GM18519 (cell line): ENCODE results near the gene VGLL4.
"Not testable (repeated sequence)": the region's sequence is repeated elsewhere in the genome, so short reads cannot be mapped to it uniquely, and the experiment has no call there.

Experiments used
- ATAC-seq: cut with Tn5 transposase; IDR thresholded peaks from one replicate; pipeline ENCODE4 v1.9.1; 2021; ENCODE audit warnings: mild to moderate bottlenecking, moderate library complexity; ENCODE audit not compliant: unreplicated experiment, low FRiP score

Gene VGLL4

DNA sequence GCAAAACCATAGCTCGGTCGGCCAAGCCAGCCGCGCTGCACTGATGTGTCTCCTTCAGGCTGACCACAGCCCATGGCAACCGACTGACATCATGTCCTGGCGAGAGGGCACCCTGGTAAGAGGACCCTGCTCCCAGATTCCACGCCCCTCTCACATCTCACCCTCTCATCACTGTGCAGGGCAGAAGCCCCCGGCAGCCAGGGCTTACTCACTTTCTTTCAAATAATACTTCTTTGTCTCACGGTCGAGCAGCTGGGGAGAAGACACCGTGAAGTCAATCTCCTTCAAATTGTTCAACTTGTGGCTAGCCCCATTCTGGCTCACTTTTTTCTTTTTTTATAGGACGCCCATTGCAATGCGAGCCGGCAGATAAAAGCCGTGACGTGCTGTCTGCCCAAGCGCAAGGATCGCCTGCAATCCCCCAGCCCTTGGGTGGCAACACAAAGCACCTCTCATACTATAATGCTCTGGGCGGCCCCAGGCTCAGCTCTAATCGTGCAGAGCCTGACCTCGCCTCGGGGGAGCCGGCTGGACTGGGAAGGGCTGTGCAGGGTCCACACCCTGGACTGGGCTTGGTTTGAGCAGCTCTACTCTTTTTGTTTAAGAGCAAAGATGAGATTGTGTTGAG is 33.6 kb downstream of the VGLL4 start:
- ATAC-seq, result no peak

DNA sequence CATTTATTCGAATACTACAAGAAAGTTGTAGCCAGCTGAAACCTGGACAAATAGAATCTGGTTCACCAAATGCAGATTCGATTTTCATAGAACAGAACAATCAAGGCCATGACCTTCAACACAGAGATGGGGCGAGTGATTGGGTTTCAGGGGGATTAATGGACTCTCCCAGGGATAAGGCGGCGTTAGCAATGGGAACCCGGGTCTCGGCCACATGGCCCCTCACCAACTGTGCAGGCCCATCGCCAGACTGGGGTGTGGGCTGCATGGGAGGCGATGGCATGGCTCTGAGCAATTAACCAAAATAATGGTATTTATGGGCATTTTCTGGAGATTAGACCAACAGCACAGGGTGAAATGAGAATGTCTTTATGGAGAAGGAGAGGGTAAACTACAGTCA is 34.2 kb downstream of the VGLL4 start:
- ATAC-seq, result no peak

DNA sequence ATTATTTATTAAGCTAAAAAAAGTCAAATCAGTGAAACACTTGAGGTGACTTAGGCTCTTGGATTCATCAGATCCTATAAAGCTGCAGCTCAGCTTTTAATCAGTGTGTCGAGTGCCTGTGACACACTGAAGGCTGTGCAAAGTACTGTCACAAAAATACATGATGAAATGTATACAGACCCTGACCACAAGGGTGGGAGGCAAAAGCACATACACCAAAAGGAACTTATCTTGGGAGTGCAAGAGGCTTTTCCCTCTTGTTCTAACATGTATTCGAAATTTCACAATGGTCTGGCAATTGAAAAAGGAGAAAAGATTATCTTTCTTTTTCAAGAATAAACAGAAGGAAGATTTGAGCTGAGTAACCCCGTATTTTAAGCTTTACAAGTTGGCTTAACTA is 35.9 kb downstream of the VGLL4 start:
- no peak for ATAC-seq

DNA sequence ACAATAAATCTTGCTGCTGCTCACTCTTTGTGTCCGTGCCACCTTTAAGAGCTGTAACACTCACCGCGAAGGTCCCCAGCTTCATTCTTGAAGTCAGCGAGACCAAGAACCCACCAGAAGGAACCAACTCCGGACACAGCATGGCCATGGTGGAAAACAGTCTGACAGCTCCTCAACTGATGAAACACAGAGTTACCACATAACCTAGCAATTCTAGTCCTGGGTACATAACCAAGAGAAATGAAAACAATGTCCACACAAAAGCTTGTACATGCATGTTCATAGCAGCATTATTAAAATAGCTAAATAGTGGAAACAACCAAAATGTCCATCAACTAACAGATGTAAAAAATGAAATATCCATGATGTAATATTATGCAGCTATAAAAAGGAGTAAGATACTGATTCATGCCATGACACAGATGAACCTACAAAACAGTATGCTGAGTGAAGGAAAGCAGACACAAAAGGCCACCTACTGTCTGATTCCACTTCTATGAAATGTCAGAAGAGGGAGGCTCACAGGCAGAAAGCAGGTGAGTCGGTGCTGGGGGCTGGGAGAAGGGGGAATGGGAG is 36.8 kb downstream of the VGLL4 start:
- no peak for ATAC-seq

DNA sequence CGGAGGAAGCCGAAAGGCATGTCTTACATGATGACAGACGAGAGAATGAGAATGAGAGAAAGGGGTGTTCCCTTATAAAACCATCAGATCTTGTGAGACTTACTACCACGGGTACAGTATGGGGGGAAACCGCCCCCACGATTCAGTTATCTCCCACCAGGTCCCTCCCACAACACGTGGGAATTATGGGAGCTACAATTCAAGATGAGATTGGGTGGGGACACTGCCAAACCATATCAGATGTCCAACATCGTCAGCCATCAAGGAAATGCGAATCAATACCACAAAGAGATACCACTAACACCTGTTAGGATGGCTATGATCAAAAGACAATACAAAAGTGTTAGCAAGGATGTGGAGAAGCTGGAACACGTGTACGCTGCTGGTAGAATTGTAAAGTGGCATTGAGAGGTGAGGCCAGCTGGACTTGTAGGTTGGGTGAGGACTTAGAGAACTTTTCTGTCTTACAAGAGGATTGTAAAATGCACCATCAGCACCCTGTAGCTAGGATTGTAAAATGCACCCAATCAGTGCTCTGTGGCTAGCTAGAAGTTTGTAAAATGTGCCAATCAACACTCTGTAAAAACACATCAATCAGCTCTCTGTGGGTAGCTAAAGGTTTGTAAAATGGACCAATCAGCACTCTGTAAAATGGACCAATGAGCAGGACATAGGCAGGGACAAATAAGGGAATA is 37.5 kb downstream of the VGLL4 start:
- no peak for ATAC-seq

DNA sequence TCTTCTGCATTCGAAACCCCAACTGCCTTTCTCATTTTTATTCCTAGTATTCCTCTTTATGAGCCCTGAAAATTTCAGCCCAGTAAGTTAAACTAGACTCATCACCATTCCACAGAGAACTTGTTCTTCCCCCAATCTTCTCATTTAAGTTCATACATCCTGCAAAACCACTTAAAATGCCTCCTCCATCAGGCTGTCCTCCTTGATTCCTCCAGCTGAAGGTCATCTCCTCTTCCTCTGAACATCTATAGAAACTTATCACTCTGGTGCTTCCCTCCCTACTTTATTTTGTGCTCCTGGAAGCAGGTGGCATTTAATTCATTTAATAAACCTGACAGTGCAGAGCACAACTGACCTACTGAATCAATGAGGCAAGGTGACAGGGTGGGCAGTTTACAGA is 38.3 kb downstream of the VGLL4 start:
- ATAC-seq, result no peak

DNA sequence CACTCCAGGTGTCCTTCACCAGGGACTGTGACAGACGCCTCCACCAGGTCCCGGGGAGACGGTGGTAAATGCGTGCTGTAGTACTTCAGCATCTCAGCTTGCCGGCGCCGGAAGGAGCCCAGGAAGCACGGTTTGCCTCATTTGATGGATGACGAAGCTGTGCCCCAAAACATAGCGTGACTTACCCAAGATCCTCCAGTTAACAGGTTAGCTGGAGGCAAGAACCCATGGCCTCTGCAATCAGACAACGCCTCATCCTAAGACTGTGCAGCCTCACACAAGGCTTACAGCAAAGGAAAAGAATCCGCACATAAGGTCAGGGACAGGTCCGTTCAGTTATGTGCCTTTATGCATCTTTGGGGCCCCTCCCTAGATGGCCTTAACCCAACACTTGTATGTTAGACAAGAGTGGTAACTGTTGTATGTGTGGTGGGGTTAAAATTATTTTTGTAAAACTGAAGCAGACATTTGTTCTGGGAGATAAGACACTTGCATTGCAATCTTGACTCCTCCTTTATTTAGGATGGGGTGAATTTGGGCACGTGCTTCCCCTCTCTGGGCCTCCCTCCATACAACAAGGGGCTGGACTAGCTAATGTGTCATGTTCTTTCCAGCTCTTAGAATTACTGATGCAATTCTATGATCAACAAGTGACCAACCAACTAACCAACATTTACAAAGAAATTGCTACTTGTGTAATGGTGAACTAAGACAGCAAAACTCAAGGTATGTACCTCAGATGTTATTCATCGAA is 39.4 kb downstream of the VGLL4 start:
- ATAC-seq, result no peak

DNA sequence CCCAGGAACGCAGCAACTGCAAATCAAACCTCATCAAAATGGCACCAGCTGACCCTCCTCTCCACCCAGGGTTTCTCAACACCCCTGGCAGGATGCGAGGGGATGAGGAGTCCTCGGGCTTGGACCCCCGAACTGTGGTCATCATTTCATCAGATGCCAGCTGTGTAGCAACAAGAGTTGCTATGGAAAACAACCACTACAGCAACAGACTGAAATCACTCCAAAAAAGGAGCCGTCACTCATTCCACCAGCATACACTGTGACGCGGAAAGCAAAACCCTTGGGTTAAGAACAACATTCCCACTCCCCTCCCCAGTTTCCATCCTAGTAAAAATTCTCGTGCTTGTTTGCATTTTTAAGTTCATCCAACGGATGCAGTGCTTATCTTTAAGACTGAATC is 40.1 kb downstream of the VGLL4 start:
- no peak for ATAC-seq

DNA sequence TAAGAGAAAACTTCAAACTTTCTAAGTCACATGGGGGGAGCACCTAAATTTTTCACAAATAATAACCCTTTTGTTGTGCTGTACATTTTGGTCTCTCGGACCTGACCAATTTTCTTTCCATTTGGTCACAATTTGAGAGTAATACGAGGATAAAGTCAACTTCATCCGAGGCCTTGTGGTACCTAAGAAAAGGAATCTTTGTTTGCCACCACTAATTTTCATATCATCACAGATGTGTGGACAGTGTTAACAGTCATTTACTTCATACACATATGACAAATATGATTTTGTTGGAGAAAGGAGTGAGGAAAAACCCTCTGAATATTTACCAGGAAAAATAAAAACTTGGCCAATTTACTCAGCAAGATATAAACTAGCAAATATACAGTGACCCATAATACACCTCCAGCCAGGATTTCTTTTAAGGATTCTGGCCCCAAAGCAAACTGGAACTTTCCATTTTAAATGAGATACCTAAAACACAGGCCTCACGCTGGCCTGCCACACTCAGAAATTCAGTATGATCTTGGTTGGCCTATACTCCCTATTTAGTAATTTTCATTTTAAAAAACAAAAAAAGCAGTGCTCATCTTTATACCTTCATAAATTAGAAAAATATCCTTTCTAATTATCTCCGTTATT is 40.7 kb downstream of the VGLL4 start:
- no peak for ATAC-seq

DNA sequence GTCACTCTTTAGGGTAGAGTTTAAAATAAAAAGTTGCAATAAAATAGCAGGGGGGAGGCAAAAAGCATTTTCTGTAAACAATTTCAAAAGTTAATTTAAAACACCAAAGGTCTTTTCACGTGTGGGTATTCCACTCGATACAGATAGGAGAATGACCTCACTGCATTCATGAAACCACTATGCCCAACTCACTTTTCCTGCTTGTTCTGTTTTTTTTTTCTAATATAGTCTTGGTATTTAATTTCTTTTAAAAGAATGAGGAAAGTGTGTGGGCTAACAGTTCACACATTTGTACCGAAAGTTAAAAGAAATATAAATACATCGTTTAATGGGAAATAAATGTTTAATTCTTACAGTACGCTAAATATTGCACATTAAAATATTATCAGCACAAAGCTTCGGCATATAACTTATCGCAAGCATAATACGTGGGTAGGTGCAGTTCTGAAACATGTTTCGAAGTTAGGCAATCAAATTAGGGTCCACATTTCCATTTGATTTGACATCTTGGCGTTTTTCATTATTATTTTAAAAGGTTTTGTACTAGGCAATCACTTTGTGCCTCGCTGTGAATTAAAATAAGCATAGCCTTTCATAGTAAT is 41.4 kb downstream of the VGLL4 start:
- no peak for ATAC-seq

DNA sequence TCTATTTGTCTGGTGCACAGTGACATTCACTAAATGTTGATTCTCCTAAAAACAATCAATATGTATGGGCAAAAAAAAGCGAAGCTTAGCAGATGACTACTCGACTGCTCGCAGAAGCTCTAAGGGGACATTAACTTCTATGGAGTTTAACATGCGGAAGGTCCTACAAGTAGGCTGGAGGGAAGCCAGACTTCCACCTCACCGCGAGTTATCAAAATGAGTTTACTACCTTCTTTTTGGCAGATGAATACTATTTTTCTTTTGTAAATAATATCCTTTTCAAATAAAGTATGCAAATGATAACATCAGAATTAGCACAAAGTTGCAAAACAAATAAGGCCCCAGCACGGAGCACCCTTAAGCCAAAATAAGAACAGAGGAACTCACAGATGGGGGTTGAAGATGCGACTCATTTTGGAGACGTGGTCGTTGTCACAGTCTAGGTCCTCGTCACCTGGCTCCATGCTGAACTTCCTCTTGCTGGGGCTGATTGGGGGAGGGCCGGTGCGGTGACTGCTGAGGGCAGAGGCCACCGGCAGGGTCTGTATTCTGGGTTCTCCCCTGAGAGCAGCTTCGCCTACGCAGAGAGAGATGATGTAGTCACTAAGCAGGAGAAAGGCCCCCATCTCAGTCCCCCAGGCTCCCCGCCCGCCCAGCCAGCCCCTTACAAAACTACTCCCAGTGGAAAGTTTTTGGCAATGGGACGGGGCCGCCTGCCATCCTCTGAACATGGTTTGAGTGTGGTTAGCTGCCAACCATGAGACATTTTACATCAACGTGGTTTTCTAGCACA is 42.1 kb downstream of the VGLL4 start:
- peak; percentile 75 for ATAC-seq

DNA sequence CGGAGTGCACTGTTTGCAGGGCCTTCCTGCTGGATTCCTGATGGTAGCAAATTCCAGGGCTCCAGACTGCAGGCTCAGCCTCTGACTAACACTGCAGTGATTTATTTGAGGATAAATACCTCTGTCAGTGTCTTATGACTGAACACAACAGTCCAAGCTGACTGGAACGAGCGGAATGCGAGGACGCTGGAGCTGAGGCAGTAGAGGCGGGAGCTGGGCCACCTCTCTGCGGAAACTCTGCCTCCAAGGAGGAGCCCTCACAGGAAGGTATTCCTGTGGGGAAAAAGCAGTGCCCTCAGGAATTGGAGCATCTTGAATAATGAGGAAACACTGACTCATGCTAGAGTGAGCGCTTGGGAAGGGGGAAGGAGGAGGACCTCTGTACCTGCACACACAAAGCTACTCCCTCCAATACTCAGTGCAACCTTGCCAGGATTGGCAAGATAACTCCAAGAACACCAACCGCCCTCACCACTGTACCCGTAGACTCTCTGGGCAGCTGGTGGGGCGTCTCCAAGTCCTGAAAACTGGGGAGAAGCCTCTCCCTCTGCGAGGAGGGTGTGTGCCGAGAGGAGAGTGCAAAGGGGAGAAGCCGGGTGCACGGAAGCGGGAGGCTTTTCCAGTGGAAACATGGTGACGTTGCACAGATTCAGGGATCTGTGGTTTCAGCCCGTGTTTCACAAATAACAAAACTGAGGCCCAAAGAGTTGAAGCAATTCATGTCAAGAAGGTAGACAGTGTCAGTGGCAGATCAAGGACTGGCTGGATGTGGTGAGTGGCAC is 43.0 kb downstream of the VGLL4 start:
- ATAC-seq, result no peak

DNA sequence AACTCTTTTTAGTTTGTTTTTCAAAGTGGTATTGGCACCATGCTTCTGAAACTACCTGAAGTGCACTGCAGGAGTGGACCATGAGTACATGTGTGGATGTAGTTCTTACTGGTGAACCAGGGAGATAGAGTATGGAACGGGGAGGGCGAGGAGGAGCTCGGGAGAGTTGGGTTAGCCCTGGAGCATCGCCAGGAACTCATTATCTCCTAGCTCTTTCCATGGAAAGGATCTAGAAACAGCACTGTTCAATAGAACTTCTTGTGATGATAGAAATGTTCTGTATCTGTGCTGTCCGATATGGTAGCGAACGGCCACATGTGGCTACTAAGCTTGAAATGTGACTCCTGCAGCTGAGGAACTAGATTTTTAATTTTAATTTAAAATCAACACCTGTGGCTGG is 47.3 kb downstream of the VGLL4 start:
- no peak for ATAC-seq

DNA sequence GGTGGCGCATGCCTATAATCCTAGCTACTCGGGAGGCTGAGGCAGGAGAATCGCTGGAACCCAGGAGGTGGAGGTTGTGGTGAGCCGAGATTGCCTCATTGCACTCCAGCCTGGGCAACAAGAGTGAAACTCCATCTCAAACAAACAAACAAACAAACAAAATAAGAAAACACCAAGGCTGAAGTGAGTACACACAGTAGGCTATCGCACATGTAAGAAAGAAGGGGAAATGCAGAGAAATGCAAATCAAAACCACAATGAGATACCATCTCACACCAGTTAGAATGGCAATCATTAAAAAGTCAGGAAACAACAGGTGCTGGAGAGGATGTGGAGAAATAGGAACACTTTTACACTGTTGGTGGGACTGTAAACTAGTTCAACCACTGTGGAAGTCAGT is 48.7 kb downstream of the VGLL4 start:
- not testable (repeated sequence) for ATAC-seq

DNA sequence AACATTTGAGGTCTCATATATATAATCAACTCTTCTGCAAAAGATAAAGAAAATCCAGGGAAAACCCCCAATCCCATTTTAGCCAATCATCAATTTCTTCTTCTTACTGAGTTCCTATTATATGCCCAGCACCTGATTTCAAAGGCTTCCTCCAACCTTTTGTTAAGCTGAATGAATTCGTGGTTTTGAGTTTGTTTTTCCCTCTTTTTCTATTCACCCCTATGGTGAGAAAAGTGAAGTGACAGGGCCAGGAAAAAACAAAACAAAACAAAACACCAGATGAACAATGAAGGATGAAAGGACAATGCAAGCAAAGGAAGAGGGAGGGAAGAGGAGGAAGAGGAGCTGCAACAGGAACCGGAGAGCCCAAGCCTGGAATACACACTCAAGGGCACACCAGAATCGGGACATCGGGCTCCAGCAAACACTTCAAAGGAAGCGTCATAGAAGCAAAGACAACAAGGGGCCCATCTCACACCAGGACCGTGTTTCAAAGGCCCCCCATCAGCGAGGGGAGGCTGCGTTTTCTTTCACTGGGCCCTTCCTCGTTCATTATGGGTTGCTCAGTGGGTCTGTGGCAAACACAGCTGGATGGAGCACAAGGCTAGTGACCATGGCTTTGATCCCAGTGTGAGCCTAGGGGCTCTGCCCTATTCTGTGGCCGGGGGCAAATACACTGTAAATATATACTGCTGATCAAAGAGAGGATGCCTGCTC is 50.2 kb downstream of the VGLL4 start:
- no peak for ATAC-seq

DNA sequence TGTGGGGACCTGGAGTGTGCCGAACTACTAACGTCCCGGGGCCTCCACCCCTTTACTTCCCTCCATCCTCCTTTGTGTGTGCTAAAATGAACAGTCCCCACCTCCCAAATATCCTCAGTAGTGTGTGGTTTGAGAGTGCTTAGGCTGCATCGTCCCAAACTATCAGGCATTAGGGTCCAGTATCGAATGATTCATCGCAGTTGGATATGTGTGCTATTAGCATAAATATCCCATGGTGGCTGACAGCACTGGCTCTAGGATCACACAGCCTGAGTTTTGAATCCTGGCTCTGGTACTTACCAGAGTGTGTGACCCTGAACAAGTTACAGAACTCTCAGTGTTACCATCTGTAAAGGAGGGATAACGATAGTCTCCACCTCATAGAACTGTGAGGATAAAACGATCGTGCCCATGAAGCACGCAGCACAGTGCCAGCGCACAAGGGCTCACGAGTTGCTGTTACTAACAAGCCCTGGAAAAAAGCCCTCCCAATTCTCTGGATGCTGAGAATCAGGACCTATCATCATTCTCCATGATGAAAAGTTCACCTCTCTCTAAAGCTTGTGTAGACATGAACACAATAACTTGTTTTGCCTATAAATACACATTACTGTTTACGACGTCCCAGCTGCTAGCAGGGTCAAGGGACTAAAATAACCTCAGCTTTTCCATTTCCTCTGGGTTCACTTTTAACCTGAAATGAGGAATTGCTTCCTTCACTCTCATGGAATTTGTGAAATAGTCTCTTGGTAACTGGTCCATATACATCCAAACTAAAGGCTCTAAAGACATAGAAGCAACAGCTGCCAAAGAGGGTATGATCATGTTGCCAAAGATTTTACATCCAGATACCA is 51.0 kb downstream of the VGLL4 start:
- ATAC-seq, result no peak
